T-helper 1 cell treated with Interleukin-12 subunit alpha and Interleukin-12 subunit beta and Interleukin-4 antibody, amounts not matched to agents 30 ng/mL and 1 ng/mL, for 36 hours (primary cell): ENCODE measurements around the gene TEX30. TPM values are rescaled to one million over a fixed set of nuclear protein-coding genes. Genes with fewer than 3 reads are reported as not detected.

Source experiments
- intact Hi-C: fragments of 100-400 bp; cut with micrococcal nuclease; formaldehyde crosslinking; loops from one replicate; pipeline ENCODE4 v1.15.1; 2024
- total RNA-seq: library from RNA; stranded (reverse); gene quantifications from 2 replicates; pipeline ENCODE4 v1.2.3, GENCODE V29; 2022

Gene TEX30
- total RNA-seq, 1 donor from 2014 or later, result 39.5 TPM

DNA sequence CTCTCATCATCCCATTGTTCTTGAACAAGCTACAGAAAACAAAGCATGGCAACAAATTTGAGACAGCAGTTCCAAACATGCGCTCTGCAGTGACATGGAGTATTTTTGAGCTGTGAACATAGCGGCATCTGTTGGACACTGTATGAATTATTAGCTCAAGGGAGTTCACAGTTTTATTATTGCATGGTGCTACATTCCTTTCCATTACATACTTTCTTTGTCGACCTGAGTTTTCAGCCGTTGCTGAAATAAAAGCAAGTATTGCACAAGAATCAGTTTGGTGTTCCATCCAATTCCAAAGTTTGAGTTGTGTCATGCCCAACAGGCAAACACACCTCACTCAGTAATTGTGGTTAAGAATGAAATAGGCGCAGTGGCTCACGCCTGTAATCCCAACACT lies 48.7 kb downstream of the TEX30 start:
- intact Hi-C loops, result loop anchor here (1.0 to 5.0 kb wide), 2 partner anchors 43 to 145 kb away; no protein-coding TSS in a partner anchor

DNA sequence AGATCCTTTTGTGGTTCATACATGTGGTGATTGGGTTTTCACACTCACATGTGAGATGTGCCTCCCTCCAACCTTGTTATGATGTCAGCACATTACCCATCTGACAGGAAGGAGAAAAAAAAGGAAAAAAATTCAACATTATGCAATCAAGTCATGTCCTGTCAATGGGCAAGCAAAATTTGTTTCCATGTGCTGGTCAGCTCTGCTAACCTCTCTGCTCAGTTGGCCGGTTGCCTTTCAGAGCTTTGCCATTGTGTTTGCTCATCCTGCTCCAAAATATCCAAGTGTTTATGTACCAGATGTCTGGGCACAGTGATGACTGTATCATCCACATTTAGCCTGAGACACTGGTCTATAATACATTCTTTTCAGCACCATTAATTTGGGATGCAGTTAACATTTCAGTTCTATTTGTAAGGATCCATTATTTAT lies 51.8 kb downstream of the TEX30 start:
- intact Hi-C loops, result loop anchor here (5.0 kb wide), 1 partner anchor 40 kb away; no protein-coding TSS in a partner anchor

GRCh38 chr13:102718746-102719145 lies 54.8 kb downstream of the TEX30 start:
- intact Hi-C loops, result no loop called here

Other genes with a start within 250 kb of the TEX30 start
- gene TPP2, start 176.8 kb downstream of the TEX30 start, total RNA-seq, result 83.2 and 85.8 TPM in 2 replicates
- not detected in 2 replicates for gene METTL21C, start 78.7 kb downstream of the TEX30 start, total RNA-seq
- 14.4 and 15.9 TPM in 2 replicates for gene POGLUT2, start 25.2 kb upstream of the TEX30 start, total RNA-seq
- gene BIVM, start 25.3 kb upstream of the TEX30 start, total RNA-seq, result 36.2 and 38.7 TPM in 2 replicates
- 60.7 and 60.9 TPM in 2 replicates for gene ERCC5, start 72.2 kb upstream of the TEX30 start, total RNA-seq